ENCODE data around the gene CASZ1. TPM values are rescaled to one million over a fixed set of nuclear protein-coding genes. Genes with fewer than 3 reads are reported as not detected.

CASZ1 gene
- total RNA-seq, 4 donors from 2014 or later = 39.1 to 215 (median 115) TPM

DNA sequence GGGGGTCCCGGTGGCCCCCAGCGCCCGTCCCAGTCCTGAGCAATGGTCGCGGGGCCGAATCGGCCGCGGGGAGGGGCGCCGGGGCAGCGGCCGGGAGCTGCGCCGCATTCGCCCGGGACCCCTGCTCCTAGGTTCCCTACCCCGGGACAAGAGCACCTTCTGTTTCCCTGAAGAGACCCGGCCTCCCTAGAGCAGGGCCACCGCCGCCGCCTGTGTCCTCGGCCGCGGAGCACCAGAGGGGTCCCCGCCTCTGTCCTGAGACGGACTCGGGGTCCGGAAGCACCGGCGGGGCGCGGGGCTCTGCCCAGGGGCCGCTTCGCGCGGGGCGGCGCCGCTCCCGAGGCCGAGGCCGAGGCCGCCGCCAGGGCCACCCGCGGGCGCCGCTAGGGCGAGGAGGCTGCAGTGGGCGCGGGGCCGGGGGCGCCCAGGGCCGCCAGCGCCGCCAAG, 157.9 kb downstream of the CASZ1 start:
- H3K4me1 ChIP-seq = peaks cover 15 to 40% (median 17%) of the 10 kb centered on the region in 4 donors
- peaks cover 0 to 5% (median 0%) of the 10 kb centered on the region in 4 donors for H3K36me3 ChIP-seq
- DNase-seq = no peak
- peak overlapping the region in 2 of 4 donors; percentile 1 to 8 for H3K4me3 ChIP-seq
- in situ Hi-C loops (cut with MboI; ENCODE audit: low pct_ligation_motif_present in 1 of 4, low pct_unique_long_range_greater_than_20kb in 1 of 4, low sequenced_read_pairs in 3 of 4) = no loop called here
- peak overlapping the region; percentile 55 to 70 (median 62) for H3K27ac ChIP-seq
- H3K9me3 ChIP-seq = no peaks in the 10 kb centered on the region
- 54 to 84% methylated on average over 5 to 15 of the region's 57 CpGs for WGBS, 2 donors (ENCODE audit: low coverage in 1 of 2)
- intact Hi-C loops (cut with DNase I; ENCODE audit: low total_unique reads) = no loop called here
- TF ChIP-seq, protein P1, sequence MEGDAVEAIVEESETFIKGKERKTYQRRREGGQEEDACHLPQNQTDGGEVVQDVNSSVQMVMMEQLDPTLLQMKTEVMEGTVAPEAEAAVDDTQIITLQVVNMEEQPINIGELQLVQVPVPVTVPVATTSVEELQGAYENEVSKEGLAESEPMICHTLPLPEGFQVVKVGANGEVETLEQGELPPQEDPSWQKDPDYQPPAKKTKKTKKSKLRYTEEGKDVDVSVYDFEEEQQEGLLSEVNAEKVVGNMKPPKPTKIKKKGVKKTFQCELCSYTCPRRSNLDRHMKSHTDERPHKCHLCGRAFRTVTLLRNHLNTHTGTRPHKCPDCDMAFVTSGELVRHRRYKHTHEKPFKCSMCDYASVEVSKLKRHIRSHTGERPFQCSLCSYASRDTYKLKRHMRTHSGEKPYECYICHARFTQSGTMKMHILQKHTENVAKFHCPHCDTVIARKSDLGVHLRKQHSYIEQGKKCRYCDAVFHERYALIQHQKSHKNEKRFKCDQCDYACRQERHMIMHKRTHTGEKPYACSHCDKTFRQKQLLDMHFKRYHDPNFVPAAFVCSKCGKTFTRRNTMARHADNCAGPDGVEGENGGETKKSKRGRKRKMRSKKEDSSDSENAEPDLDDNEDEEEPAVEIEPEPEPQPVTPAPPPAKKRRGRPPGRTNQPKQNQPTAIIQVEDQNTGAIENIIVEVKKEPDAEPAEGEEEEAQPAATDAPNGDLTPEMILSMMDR (IDR thresholded peaks at IDR 0.05) = no peak
- TF ChIP-seq EP300 (IDR thresholded peaks at IDR 0.05; ENCODE audit: low read depth) = no peak
- TF ChIP-seq POLR2AphosphoS5 (IDR thresholded peaks at IDR 0.05) = no peak
- no peak for TF ChIP-seq POLR2A (IDR thresholded peaks at IDR 0.05)
- H3K27me3 ChIP-seq = no peaks in the 10 kb centered on the region

DNA sequence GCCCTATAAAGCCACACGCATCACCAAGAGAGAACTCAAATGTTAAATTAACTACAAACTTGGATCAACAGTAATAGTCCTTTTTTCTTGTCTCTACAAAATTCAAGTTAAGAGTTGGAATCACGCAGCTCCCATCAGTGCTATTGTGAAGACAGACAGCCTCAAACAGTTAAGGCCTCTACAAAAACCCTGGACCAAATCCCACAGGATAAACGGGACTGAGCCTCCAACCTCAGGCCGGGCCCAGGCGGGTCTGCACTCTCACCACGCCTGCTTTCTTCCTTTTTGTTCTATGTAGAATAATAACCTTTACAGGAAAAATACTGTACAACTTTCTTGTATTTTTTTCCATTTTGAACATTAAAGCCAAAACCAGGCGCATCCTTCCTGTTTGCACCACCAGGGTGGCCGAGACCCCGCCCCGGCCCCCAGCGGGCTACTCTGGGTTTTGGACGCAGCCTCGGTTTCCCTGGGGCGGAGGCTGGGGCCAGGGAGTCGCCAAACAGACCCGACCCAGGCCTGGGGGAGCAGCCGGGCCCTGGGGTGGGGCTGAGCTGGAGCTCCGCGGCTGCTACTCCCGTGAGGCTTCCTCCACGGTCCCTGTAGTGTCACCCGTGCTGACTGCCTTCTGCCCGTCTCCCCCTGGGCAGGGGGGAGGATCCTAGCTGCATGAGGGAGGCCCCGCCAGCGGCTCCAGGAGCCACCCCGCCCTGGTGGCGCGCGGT, 158.4 kb downstream of the CASZ1 start:
- Histone ChIP-seq H3K4me1 (peaks cover 15 to 40% (median 17%) of the 10 kb centered on the region in 4 donors), H3K36me3 (peaks cover 0 to 5% (median 0%) of the 10 kb centered on the region in 4 donors), H3K27me3 (no peaks in the 10 kb centered on the region), H3K9me3 (no peaks in the 10 kb centered on the region), H3K4me3 (peak overlapping the region in 2 of 4 donors; percentile 1 to 8), H3K27ac (peak overlapping the region; percentile 55 to 70 (median 62))
- no peak for DNase-seq
- WGBS, 2 donors (ENCODE audit: low coverage in 1 of 2) = 62 to 72% methylated on average over 4 to 21 of the region's 29 CpGs
- in situ Hi-C loops (cut with MboI; ENCODE audit: low pct_ligation_motif_present in 1 of 4, low pct_unique_long_range_greater_than_20kb in 1 of 4, low sequenced_read_pairs in 3 of 4) = no loop called here
- intact Hi-C loops (cut with DNase I; ENCODE audit: low total_unique reads) = no loop called here
- TF ChIP-seq EP300 (IDR thresholded peaks at IDR 0.05; ENCODE audit: low read depth) (no peak), POLR2A (IDR thresholded peaks at IDR 0.05) (no peak)
- TF ChIP-seq, protein P1 (IDR thresholded peaks at IDR 0.05) = no peak

DNA sequence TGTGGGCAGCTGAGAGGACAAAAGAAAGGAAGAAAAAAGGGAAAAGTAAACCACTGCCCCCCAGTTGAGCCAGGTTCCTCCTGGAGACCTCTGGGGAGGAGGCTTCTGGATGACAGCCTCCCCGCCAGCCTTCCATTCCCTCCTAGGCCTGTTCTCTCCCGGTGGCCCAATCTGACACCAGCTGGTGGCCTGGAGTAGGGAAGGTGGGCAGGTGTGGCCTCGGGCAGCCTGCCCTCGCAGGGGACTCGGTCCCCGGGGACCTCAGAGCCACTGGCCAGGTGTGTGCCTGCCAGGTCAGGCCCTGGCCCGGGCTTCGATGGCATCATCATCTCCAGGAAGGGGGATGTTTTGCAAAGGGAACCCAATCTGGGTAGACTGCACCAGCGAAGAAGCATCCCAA, 159.0 kb downstream of the CASZ1 start:
- H3K9me3 ChIP-seq = no peaks in the 10 kb centered on the region
- intact Hi-C loops (cut with DNase I; ENCODE audit: low total_unique reads) = no loop called here
- no peak for DNase-seq
- WGBS, 2 donors (ENCODE audit: low coverage in 1 of 2) = 74% methylated on average over 9 of the region's 9 CpGs; no CpG with 5 or more reads in 1 of the 2 donors
- TF ChIP-seq EP300 (IDR thresholded peaks at IDR 0.05; ENCODE audit: low read depth) (no peak), POLR2A (IDR thresholded peaks at IDR 0.05) (no peak), POLR2AphosphoS5 (IDR thresholded peaks at IDR 0.05) (no peak)
- TF ChIP-seq, protein P1 (IDR thresholded peaks at IDR 0.05) = no peak
- H3K4me1 ChIP-seq = peaks cover 15 to 40% (median 17%) of the 10 kb centered on the region in 4 donors
- H3K27ac ChIP-seq = peak overlapping the region; percentile 55 to 70 (median 62)
- no peak overlapping the region for H3K4me3 ChIP-seq
- peaks cover 0 to 1% (median 0%) of the 10 kb centered on the region in 4 donors for H3K36me3 ChIP-seq
- H3K27me3 ChIP-seq = no peaks in the 10 kb centered on the region
- in situ Hi-C loops (cut with MboI; ENCODE audit: low pct_ligation_motif_present in 1 of 4, low pct_unique_long_range_greater_than_20kb in 1 of 4, low sequenced_read_pairs in 3 of 4) = no loop called here

DNA sequence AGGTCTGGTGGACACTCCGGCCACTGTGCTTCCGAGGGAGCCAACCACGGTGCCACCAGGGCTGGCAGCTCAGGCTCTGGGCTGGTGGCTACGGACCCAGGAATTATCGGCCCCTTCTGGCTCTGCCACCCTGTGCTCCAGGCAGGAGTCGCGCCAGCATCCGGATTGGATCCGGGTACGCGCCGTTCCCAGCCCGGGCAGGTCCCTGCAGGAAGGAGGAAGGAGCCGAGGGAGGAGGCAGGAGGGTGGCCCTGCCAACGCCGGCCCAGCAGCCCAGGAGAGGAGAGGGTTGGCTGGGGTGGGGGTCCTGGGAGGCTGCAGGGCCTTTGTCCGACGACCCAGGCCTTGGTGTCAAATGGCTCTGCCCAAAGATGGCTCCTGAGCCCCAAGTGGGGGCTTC, 160.5 kb downstream of the CASZ1 start:
- in situ Hi-C loops (cut with MboI; ENCODE audit: low pct_ligation_motif_present in 1 of 4, low pct_unique_long_range_greater_than_20kb in 1 of 4, low sequenced_read_pairs in 3 of 4) (no loop called here), intact Hi-C loops (cut with DNase I; ENCODE audit: low total_unique reads) (no loop called here)
- Histone ChIP-seq H3K36me3 (no peaks in the 10 kb centered on the region), H3K27ac (peak overlapping the region; percentile 68 to 82 (median 74)), H3K4me1 (peaks cover 15 to 43% (median 17%) of the 10 kb centered on the region in 4 donors), H3K4me3 (no peak overlapping the region), H3K9me3 (no peaks in the 10 kb centered on the region), H3K27me3 (no peaks in the 10 kb centered on the region)
- no peak for DNase-seq
- no peak for TF ChIP-seq POLR2A (IDR thresholded peaks at IDR 0.05)
- TF ChIP-seq POLR2AphosphoS5 (IDR thresholded peaks at IDR 0.05) = no peak
- no peak for TF ChIP-seq EP300 (IDR thresholded peaks at IDR 0.05; ENCODE audit: low read depth)
- TF ChIP-seq, protein P1 (IDR thresholded peaks at IDR 0.05) = no peak
- 60% methylated on average over 15 of the region's 18 CpGs; no CpG with 5 or more reads in 1 of the 2 donors for WGBS, 2 donors (ENCODE audit: low coverage in 1 of 2)
